Naive thymus-derived CD4-positive, alpha-beta T cell (primary cell): ENCODE measurements around the gene RERE. TPM values are rescaled to one million over a fixed set of nuclear protein-coding genes. Genes with fewer than 3 reads are reported as not detected.
"Not testable (repeated sequence)": the region's sequence is repeated elsewhere in the genome, so short reads cannot be mapped to it uniquely, and the experiment has no call there.

Experiments used
- ATAC-seq: fragments of 150-1000 bp; cut with Tn5 transposase; 2 replicates; pipeline ENCODE4 v1.10.0; 2021; ENCODE audit warnings: mild to moderate bottlenecking, moderate library complexity
- CTCF ChIA-PET: fragments of 350-600 bp; sonication (Branson Sonifier 250); formaldehyde crosslinking; loops from one replicate; lab custom pipeline; 2021; ENCODE audit warnings: antibody characterized with exemption; lab: Charles Lee
- POLR2A ChIA-PET: fragments of 350-600 bp; sonication (Branson Sonifier 250); formaldehyde crosslinking; loops from one replicate; lab custom pipeline; 2021; ENCODE audit warnings: antibody characterized with exemption, inconsistent platforms; lab: Charles Lee
- DNase-seq, 9 donors: peaks; one replicate each; pipeline versions ENCODE4 v3.0.0 to v3.0.0-alpha.2; 2020 to 2022; ENCODE audit warnings: mixed read lengths in 1 of 9
- H3K27ac ChIP-seq: one replicate; pipeline ENCODE4 v1.7.0; 2013; ENCODE audit warnings: mild to moderate bottlenecking, low read depth, low read length, moderate library complexity
- H3K27me3 ChIP-seq, 2 donors: one replicate each; pipeline ENCODE4 v1.7.0; 2013; ENCODE audit warnings: low read length in 2 of 2, mild to moderate bottlenecking in 2 of 2, moderate library complexity in 2 of 2; ENCODE audit not compliant: control insufficient read depth in 2 of 2, insufficient read depth in 2 of 2
- H3K36me3 ChIP-seq, 3 experiments: 1 replicate in 2 of 3; 2 replicates in 1 of 3; pipeline ENCODE4 v1.7.0; 2013; ENCODE audit warnings: low read length in 3 of 3, mild to moderate bottlenecking in 3 of 3, moderate library complexity in 1 of 3; ENCODE audit not compliant: insufficient read depth in 3 of 3, control insufficient read depth in 2 of 3
- H3K4me1 ChIP-seq, 2 donors: one replicate each; pipeline ENCODE4 v1.7.0; 2013; ENCODE audit warnings: low read length in 2 of 2, mild to moderate bottlenecking in 2 of 2, moderate library complexity in 1 of 2; ENCODE audit not compliant: control insufficient read depth in 2 of 2, insufficient read depth in 2 of 2
- H3K4me3 ChIP-seq: 2 replicates; pipeline ENCODE4 v1.7.0; 2013; ENCODE audit warnings: mild to moderate bottlenecking, low read length
- H3K9me3 ChIP-seq, 3 experiments: 1 replicate in 2 of 3; 2 replicates in 1 of 3; pipeline ENCODE4 v1.7.0; 2013; ENCODE audit warnings: low read length in 3 of 3; ENCODE audit not compliant: control insufficient read depth in 2 of 3
- H3K27ac Mint-ChIP-seq, 9 donors: one replicate each; pipeline ENCODE4 v1.8.0; 2020 to 2022; ENCODE audit warnings: mixed read lengths in 9 of 9, mild to moderate bottlenecking in 8 of 9, moderate library complexity in 5 of 9, inconsistent platforms in 2 of 9
- H3K27me3 Mint-ChIP-seq, 5 donors: one replicate each; pipeline ENCODE4 v1.8.0; 2021 to 2022; ENCODE audit warnings: mixed read lengths in 5 of 5, mild to moderate bottlenecking in 1 of 5
- H3K36me3 Mint-ChIP-seq, 5 donors: one replicate each; pipeline ENCODE4 v1.8.0; 2020 to 2022; ENCODE audit warnings: mixed read lengths in 5 of 5, mild to moderate bottlenecking in 3 of 5, inconsistent platforms in 1 of 5
- H3K4me1 Mint-ChIP-seq, 7 donors: one replicate each; pipeline ENCODE4 v1.8.0; 2020 to 2022; ENCODE audit warnings: mixed read lengths in 7 of 7, mild to moderate bottlenecking in 3 of 7, inconsistent platforms in 1 of 7
- H3K4me3 Mint-ChIP-seq, 10 donors: one replicate each; pipeline ENCODE4 v1.8.0; 2020 to 2022; ENCODE audit warnings: mild to moderate bottlenecking in 10 of 10, mixed read lengths in 10 of 10, moderate library complexity in 6 of 10, inconsistent platforms in 2 of 10
- H3K9me3 Mint-ChIP-seq, 11 donors: one replicate each; pipeline ENCODE4 v1.8.0; 2020 to 2022; ENCODE audit warnings: mixed read lengths in 11 of 11, mild to moderate bottlenecking in 4 of 11, inconsistent platforms in 1 of 11, moderate library complexity in 1 of 11
- intact Hi-C, 2 donors: fragments of 100-400 bp; cut with micrococcal nuclease; formaldehyde crosslinking; loops; one replicate each; pipeline ENCODE4 v1.15.1; 2023
- polyA plus RNA-seq, 2 donors: library from polyadenylated mRNA; unstranded; fragments of 300-500 nt; fragmentation: Illumina TruSeq; gene quantifications; one replicate each; pipeline ENCODE4 v1.2.3, GENCODE V29; 2021
- total RNA-seq, 6 experiments: library from RNA in 5 of 6; stranded (reverse) in 5 of 6; gene quantifications; 1 replicate in 5 of 6; 2 replicates in 1 of 6; pipeline ENCODE4 v1.2.3 and lab custom pipeline; 2021 to 2026

Gene RERE
- total and polyA plus RNA-seq, 7 experiments from 2014 or later: 7.3 to 114 (median 106) TPM

GRCh38 chr1:8382608-8383505 lies 434.6 kb downstream of the RERE start:
- ChIA-PET POLR2A (interaction anchor here (0.5 to 1.3 kb wide), 3 partner anchors 12 to 75 kb away, joined by 3 to 4 read pairs (median 4); no protein-coding TSS in a partner anchor), CTCF (interaction anchor here (1.0 kb wide), 1 partner anchor 343 kb away, joined by 3 read pairs; no protein-coding TSS in a partner anchor)
- no peaks in the 10 kb centered on the region for H3K9me3 Mint-ChIP-seq
- H3K27ac Mint-ChIP-seq: peak overlapping the region; percentile 77 to 98 (median 95)
- peaks cover 47 to 96% (median 92%) of the 10 kb centered on the region in 7 donors for H3K4me1 Mint-ChIP-seq
- H3K36me3 Mint-ChIP-seq: peaks cover 3 to 36% (median 13%) of the 10 kb centered on the region in 5 donors
- intact Hi-C loops: loop anchor here (2.0 to 5.0 kb wide), 4 partner anchors 14 to 144 kb away; no protein-coding TSS in a partner anchor
- peak overlapping the region; percentile 8 for H3K4me3 ChIP-seq
- no peaks in the 10 kb centered on the region for H3K9me3 ChIP-seq
- H3K36me3 ChIP-seq: peaks cover 0 to 12% (median 0%) of the 10 kb centered on the region in 3 experiments
- H3K27me3 Mint-ChIP-seq: no peaks in the 10 kb centered on the region
- no peaks in the 10 kb centered on the region for H3K27me3 ChIP-seq
- H3K27ac ChIP-seq: peak overlapping the region; percentile 52
- ATAC-seq (peak; percentile 75), DNase-seq (peak in 6 of 9 donors; percentile 29 to 52 (median 44))
- peak overlapping the region; percentile 70 to 87 (median 79) for H3K4me3 Mint-ChIP-seq
- H3K4me1 ChIP-seq: peaks cover 31 to 61% of the 10 kb centered on the region in 2 donors

GRCh38 chr1:8382051-8382505 lies 435.4 kb downstream of the RERE start:
- Histone ChIP-seq H3K9me3 (no peaks in the 10 kb centered on the region), H3K27ac (peak overlapping the region; percentile 52), H3K36me3 (peaks cover 0 to 10% (median 0%) of the 10 kb centered on the region in 3 experiments), H3K4me3 (no peak overlapping the region), H3K4me1 (peaks cover 30 to 61% of the 10 kb centered on the region in 2 donors), H3K27me3 (no peaks in the 10 kb centered on the region)
- Mint-ChIP-seq H3K27ac (peak overlapping the region in 7 of 9 donors; percentile 23 to 98 (median 90)), H3K4me1 (peaks cover 51 to 96% (median 91%) of the 10 kb centered on the region in 7 donors), H3K36me3 (peaks cover 3 to 34% (median 13%) of the 10 kb centered on the region in 5 donors), H3K27me3 (no peaks in the 10 kb centered on the region), H3K4me3 (peak overlapping the region; percentile 19 to 87 (median 78)), H3K9me3 (no peaks in the 10 kb centered on the region)
- CTCF ChIA-PET: interaction anchor here (0.6 to 1.0 kb wide), 2 partner anchors 104 to 344 kb away, joined by 3 read pairs; no protein-coding TSS in a partner anchor
- intact Hi-C loops: loop anchor here (2.0 to 5.0 kb wide), 4 partner anchors 15 to 145 kb away; no protein-coding TSS in a partner anchor
- POLR2A ChIA-PET: interaction anchor here (1.3 kb wide), 1 partner anchor 11 kb away, joined by 4 read pairs; no protein-coding TSS in a partner anchor
- DNase-seq: no peak
- no peak for ATAC-seq

GRCh38 chr1:8381618-8382017 lies 435.8 kb downstream of the RERE start:
- Mint-ChIP-seq H3K36me3 (peaks cover 3 to 30% (median 13%) of the 10 kb centered on the region in 5 donors), H3K9me3 (no peaks in the 10 kb centered on the region), H3K4me1 (peaks cover 53 to 93% (median 87%) of the 10 kb centered on the region in 7 donors), H3K27me3 (no peaks in the 10 kb centered on the region), H3K27ac (peak overlapping the region in 6 of 9 donors; percentile 23 to 98 (median 88)), H3K4me3 (peak overlapping the region in 6 of 10 donors; percentile 49 to 84 (median 77))
- DNase-seq (no peak), ATAC-seq (no peak)
- ChIA-PET CTCF (interaction anchor here (0.6 to 1.0 kb wide), 2 partner anchors 105 to 345 kb away, joined by 3 read pairs; no protein-coding TSS in a partner anchor), POLR2A (interaction anchor here (1.3 kb wide), 1 partner anchor 11 kb away, joined by 4 read pairs; no protein-coding TSS in a partner anchor)
- no peak overlapping the region for H3K4me3 ChIP-seq
- H3K9me3 ChIP-seq: no peaks in the 10 kb centered on the region
- no peaks in the 10 kb centered on the region for H3K27me3 ChIP-seq
- H3K36me3 ChIP-seq: peaks cover 0 to 10% (median 0%) of the 10 kb centered on the region in 3 experiments
- H3K27ac ChIP-seq: no peak overlapping the region
- H3K4me1 ChIP-seq: peaks cover 27 to 61% of the 10 kb centered on the region in 2 donors
- intact Hi-C loops: loop anchor here (2.0 to 5.0 kb wide), 4 partner anchors 15 to 146 kb away; no protein-coding TSS in a partner anchor

- H3K36me3 ChIP-seq, H3K4me3 ChIP-seq, H3K27me3 ChIP-seq, H3K27ac ChIP-seq, H3K9me3 ChIP-seq, ATAC-seq, H3K9me3 Mint-ChIP-seq, H3K27me3 Mint-ChIP-seq, DNase-seq: not testable (repeated sequence)
- ChIA-PET POLR2A (interaction anchor here (0.8 kb wide), 1 partner anchor 9 kb away, joined by 3 read pairs; no protein-coding TSS in a partner anchor), CTCF (interaction anchor here (0.7 to 1.2 kb wide), 3 partner anchors 50 to 346 kb away, joined by 3 to 5 read pairs (median 3); no protein-coding TSS in a partner anchor)
- Mint-ChIP-seq H3K4me3 (peak overlapping the region in 3 of 10 donors; percentile 33 to 39 (median 36)), H3K27ac (peak overlapping the region in 3 of 9 donors; percentile 16 to 83 (median 62)), H3K36me3 (peaks cover 3 to 28% (median 11%) of the 10 kb centered on the region in 5 donors), H3K4me1 (peaks cover 59 to 93% (median 87%) of the 10 kb centered on the region in 7 donors)
- H3K4me1 ChIP-seq: peaks cover 27 to 63% of the 10 kb centered on the region in 2 donors
- intact Hi-C loops: loop anchor here (5.0 kb wide), 2 partner anchors 52 to 147 kb away; no protein-coding TSS in a partner anchor
Observed at GRCh38 chr1:8380310-8380709, 437.1 kb downstream of the RERE start.

- DNase-seq (no peak), ATAC-seq (no peak)
- Histone ChIP-seq H3K4me3 (no peak overlapping the region), H3K27me3 (no peaks in the 10 kb centered on the region), H3K4me1 (peaks cover 28 to 60% of the 10 kb centered on the region in 2 donors), H3K9me3 (no peaks in the 10 kb centered on the region), H3K36me3 (peaks cover 0 to 10% (median 0%) of the 10 kb centered on the region in 3 experiments), H3K27ac (no peak overlapping the region)
- H3K27me3 Mint-ChIP-seq: no peaks in the 10 kb centered on the region
- no peaks in the 10 kb centered on the region for H3K9me3 Mint-ChIP-seq
- POLR2A ChIA-PET: interaction anchor here (2.5 kb wide), 1 partner anchor 12 kb away, joined by 7 read pairs; no protein-coding TSS in a partner anchor
- H3K4me1 Mint-ChIP-seq: peaks cover 58 to 93% (median 87%) of the 10 kb centered on the region in 7 donors
- H3K27ac Mint-ChIP-seq: peak overlapping the region in 5 of 9 donors; percentile 10 to 69 (median 33)
- CTCF ChIA-PET: no interaction called here
- intact Hi-C loops: loop anchor here (5.0 kb wide), 2 partner anchors 53 to 148 kb away; no protein-coding TSS in a partner anchor
- peak overlapping the region in 5 of 10 donors; percentile 23 to 72 (median 39) for H3K4me3 Mint-ChIP-seq
- H3K36me3 Mint-ChIP-seq: peaks cover 3 to 26% (median 10%) of the 10 kb centered on the region in 5 donors
Observed at GRCh38 chr1:8379513-8380186, 437.8 kb downstream of the RERE start.
